Measurements from ENCODE around the gene ASXL2. TPM values are rescaled to one million over a fixed set of nuclear protein-coding genes. Genes with fewer than 3 reads are reported as not detected.

The ASXL2 gene
- total and polyA plus RNA-seq, 2 of the 13 experiments (the other 11 are each of a cell fraction or from before 2014, with no cell fraction given), result 12.1 to 19.2 TPM

DNA sequence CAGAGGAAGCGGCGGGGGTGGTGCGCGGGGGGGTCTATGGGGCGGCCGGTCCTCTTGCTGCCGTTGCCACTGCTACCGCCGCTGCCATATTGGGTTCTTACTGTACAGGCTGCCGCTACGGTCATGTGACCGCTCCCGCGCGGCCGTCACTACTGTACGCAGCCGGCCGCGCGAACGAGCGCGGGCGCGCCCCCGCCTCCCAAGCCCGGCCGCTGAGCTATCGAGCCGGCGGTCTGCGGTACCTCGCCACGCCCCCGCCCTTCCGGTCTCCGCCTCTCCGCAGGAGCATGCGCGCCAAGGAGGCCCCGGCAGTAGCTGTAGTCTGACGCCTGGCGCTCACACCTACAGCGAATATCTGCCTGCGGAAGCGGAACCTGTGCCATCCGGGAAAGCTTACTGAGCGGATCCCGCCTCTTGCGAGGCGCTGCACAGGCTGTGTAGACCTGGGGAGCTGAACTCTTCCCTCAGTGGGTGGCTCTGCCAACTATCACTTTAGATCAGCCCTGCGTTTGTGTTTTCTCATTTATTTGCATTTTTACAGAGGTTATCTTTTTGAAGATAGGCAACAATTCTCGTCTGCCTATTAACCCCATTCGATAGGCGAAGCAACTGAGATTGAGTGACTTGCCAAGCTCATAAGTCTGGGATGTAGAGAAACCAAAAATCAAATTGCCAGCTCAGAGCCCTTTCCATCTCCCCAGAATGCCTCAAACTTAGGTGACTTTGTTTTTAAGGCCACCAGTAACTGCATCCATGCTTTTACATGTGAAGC, at the start of gene ASXL2 (continued):
- TF ChIP-seq, protein P1, sequence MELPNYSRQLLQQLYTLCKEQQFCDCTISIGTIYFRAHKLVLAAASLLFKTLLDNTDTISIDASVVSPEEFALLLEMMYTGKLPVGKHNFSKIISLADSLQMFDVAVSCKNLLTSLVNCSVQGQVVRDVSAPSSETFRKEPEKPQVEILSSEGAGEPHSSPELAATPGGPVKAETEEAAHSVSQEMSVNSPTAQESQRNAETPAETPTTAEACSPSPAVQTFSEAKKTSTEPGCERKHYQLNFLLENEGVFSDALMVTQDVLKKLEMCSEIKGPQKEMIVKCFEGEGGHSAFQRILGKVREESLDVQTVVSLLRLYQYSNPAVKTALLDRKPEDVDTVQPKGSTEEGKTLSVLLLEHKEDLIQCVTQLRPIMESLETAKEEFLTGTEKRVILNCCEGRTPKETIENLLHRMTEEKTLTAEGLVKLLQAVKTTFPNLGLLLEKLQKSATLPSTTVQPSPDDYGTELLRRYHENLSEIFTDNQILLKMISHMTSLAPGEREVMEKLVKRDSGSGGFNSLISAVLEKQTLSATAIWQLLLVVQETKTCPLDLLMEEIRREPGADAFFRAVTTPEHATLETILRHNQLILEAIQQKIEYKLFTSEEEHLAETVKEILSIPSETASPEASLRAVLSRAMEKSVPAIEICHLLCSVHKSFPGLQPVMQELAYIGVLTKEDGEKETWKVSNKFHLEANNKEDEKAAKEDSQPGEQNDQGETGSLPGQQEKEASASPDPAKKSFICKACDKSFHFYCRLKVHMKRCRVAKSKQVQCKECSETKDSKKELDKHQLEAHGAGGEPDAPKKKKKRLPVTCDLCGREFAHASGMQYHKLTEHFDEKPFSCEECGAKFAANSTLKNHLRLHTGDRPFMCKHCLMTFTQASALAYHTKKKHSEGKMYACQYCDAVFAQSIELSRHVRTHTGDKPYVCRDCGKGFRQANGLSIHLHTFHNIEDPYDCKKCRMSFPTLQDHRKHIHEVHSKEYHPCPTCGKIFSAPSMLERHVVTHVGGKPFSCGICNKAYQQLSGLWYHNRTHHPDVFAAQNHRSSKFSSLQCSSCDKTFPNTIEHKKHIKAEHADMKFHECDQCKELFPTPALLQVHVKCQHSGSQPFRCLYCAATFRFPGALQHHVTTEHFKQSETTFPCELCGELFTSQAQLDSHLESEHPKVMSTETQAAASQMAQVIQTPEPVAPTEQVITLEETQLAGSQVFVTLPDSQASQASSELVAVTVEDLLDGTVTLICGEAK (IDR thresholded peaks at IDR 0.05), result no peak
- TF ChIP-seq, protein P1 (CRISPR knock-in tag; IDR thresholded peaks at IDR 0.05), result no peak
- TF ChIP-seq ZFP36L1 (CRISPR knock-in tag; IDR thresholded peaks at IDR 0.05) (peak; percentile 37; the same call in 1 of the 2 replicates), ZNF274 (CRISPR knock-in tag; IDR thresholded peaks at IDR 0.05) (peak; percentile 49; the same call in 1 of the 2 replicates), EHMT2 (IDR thresholded peaks at IDR 0.05; ENCODE audit: borderline replicate concordance, low read depth, low read length) (no peak), ZNF607 (CRISPR knock-in tag; IDR thresholded peaks at IDR 0.05; ENCODE audit: borderline replicate concordance) (peak; percentile 92; the same call in 1 of the 2 replicates), RELA (CRISPR knock-in tag; IDR thresholded peaks at IDR 0.05) (0 out of 2 replicates have a peak, but pooled peaks have one; percentile 13), ZNF24 (IDR thresholded peaks at IDR 0.05) (0 out of 2 replicates have a peak, but pooled peaks have one; percentile 53), MTA3 (CRISPR knock-in tag; IDR thresholded peaks at IDR 0.05) (no peak), ZBTB3 (CRISPR knock-in tag; IDR thresholded peaks at IDR 0.05; ENCODE audit: borderline replicate concordance, low read depth) (no peak), ZNF674 (CRISPR knock-in tag; IDR thresholded peaks at IDR 0.05; ENCODE audit: low read depth) (no peak)
- TF ChIP-seq, protein P2, sequence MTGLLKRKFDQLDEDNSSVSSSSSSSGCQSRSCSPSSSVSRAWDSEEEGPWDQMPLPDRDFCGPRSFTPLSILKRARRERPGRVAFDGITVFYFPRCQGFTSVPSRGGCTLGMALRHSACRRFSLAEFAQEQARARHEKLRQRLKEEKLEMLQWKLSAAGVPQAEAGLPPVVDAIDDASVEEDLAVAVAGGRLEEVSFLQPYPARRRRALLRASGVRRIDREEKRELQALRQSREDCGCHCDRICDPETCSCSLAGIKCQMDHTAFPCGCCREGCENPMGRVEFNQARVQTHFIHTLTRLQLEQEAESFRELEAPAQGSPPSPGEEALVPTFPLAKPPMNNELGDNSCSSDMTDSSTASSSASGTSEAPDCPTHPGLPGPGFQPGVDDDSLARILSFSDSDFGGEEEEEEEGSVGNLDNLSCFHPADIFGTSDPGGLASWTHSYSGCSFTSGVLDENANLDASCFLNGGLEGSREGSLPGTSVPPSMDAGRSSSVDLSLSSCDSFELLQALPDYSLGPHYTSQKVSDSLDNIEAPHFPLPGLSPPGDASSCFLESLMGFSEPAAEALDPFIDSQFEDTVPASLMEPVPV (CRISPR knock-in tag; IDR thresholded peaks at IDR 0.05), result no peak; the same call in 1 of the 2 replicates
- TF ChIP-seq, protein P3, sequence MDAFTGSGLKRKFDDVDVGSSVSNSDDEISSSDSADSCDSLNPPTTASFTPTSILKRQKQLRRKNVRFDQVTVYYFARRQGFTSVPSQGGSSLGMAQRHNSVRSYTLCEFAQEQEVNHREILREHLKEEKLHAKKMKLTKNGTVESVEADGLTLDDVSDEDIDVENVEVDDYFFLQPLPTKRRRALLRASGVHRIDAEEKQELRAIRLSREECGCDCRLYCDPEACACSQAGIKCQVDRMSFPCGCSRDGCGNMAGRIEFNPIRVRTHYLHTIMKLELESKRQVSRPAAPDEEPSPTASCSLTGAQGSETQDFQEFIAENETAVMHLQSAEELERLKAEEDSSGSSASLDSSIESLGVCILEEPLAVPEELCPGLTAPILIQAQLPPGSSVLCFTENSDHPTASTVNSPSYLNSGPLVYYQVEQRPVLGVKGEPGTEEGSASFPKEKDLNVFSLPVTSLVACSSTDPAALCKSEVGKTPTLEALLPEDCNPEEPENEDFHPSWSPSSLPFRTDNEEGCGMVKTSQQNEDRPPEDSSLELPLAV (CRISPR knock-in tag; conservative IDR thresholded peaks at IDR 0.05; ENCODE audit: low read depth), result no peak
- TF ChIP-seq, protein P4, sequence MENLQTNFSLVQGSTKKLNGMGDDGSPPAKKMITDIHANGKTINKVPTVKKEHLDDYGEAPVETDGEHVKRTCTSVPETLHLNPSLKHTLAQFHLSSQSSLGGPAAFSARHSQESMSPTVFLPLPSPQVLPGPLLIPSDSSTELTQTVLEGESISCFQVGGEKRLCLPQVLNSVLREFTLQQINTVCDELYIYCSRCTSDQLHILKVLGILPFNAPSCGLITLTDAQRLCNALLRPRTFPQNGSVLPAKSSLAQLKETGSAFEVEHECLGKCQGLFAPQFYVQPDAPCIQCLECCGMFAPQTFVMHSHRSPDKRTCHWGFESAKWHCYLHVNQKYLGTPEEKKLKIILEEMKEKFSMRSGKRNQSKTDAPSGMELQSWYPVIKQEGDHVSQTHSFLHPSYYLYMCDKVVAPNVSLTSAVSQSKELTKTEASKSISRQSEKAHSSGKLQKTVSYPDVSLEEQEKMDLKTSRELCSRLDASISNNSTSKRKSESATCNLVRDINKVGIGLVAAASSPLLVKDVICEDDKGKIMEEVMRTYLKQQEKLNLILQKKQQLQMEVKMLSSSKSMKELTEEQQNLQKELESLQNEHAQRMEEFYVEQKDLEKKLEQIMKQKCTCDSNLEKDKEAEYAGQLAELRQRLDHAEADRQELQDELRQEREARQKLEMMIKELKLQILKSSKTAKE (CRISPR knock-in tag; IDR thresholded peaks at IDR 0.05; ENCODE audit: borderline replicate concordance), result peak; percentile 38; the same call in 1 of the 2 replicates
